HL-60 (cell line): Measurements from ENCODE around the gene ADD2.

Experiments used
- CTCF ChIP-seq: IDR thresholded peaks from one replicate; pipeline ENCODE4 v1.5.1; 2011; ENCODE audit warnings: low read length, control low read depth, inconsistent platforms; ENCODE audit not compliant: insufficient read depth
- GABPA ChIP-seq: IDR thresholded peaks from 2 replicates; pipeline ENCODE4 v1.6.1; 2012; ENCODE audit warnings: low read depth
- POLR2AphosphoS5 ChIP-seq: IDR thresholded peaks from 2 replicates; pipeline ENCODE4 v1.6.1; 2012; ENCODE audit warnings: low read depth
- REST ChIP-seq: IDR thresholded peaks from 2 replicates; pipeline ENCODE4 v1.6.1; 2012; ENCODE audit warnings: low read depth; ENCODE audit not compliant: insufficient replicate concordance

- TF ChIP-seq CTCF: no peak
- TF ChIP-seq POLR2AphosphoS5: no peak
- no peak for TF ChIP-seq REST
- no peak for TF ChIP-seq GABPA
Measured at GRCh38 chr2:70706026-70706795, 61.8 kb downstream of the ADD2 start.
